HCT116 (cell line): ENCODE results near the gene PIK3R1. TPM values are rescaled to one million over a fixed set of nuclear protein-coding genes. Genes with fewer than 3 reads are reported as not detected.

ENCODE experiments used
- ATAC-seq: fragments of 200-7000 bp; cut with Tn5 transposase; 2 replicates; pipeline ENCODE4 v1.9.1; 2020; ENCODE audit warnings: mild to moderate bottlenecking, moderate library complexity
- BruUV-seq: library from RNA; stranded (reverse); fragments of 400-500 nt; replicated peaks from 2 replicates; lab custom pipeline; 2021; lab: Mats Ljungman, UMichigan
- CTCF ChIA-PET: fragments of 300-600 bp; sonication (Branson Sonifier 250); formaldehyde crosslinking; loops from one replicate; lab custom pipeline; 2021; ENCODE audit warnings: antibody characterized with exemption; lab: Charles Lee
- POLR2A ChIA-PET: fragments of 300-600, 350-600 bp; sonication (Branson Sonifier 250); formaldehyde crosslinking; loops from one replicate; lab custom pipeline; 2021; ENCODE audit warnings: antibody characterized with exemption; lab: Charles Lee
- RAD21 ChIA-PET, 2 experiments: fragments of 300-600 bp; sonication (Branson Sonifier 250); formaldehyde crosslinking; loops; one replicate each; lab custom pipeline; 2023; ENCODE audit warnings: low total read pairs in 2 of 2; ENCODE audit not compliant: uncharacterized antibody in 2 of 2, unreplicated experiment in 2 of 2, low non-redundant PET in 1 of 2; lab: Charles Lee
- DNase-seq: peaks from one replicate; pipeline ENCODE4 v3.0.0-alpha.2; 2010; ENCODE audit warnings: low read depth, low spot score
- H2AFZ ChIP-seq: fragments of 200-600 bp; shearing (Covaris generic), sonication (generic); 2 replicates; pipeline ENCODE4 v1.6.1; 2017; ENCODE audit warnings: low read depth, mixed run types, mixed read lengths, antibody characterized with exemption, low read length; ENCODE audit not compliant: poor library complexity, severe bottlenecking
- H3K27ac ChIP-seq: 2 replicates; pipeline ENCODE4 v1.5.1; 2012; ENCODE audit warnings: low read depth, low read length
- H3K27me3 ChIP-seq: fragments of 200-600 bp; sonication (generic); 2 replicates; pipeline ENCODE4 v1.6.1; 2016; ENCODE audit warnings: mixed run types, low read length, mixed read lengths; ENCODE audit not compliant: insufficient read depth
- H3K36me3 ChIP-seq, 2 experiments: fragments of 200-500 bp in 1 of 2; fragments of 200-600 bp in 1 of 2; sonication (Bioruptor generic) in 1 of 2; sonication (generic) in 1 of 2; 2 replicates each; pipeline versions ENCODE4 v1.5.1 to v1.6.1; 2014 to 2016; ENCODE audit warnings: low read length in 2 of 2, inconsistent platforms in 1 of 2, mixed read lengths in 1 of 2, mixed run types in 1 of 2; ENCODE audit not compliant: insufficient read depth in 2 of 2, control insufficient read depth in 1 of 2
- H3K4me1 ChIP-seq, 2 experiments: fragments of 200-600 bp in 1 of 2; sonication (generic) in 1 of 2; 2 replicates each; pipeline versions ENCODE4 v1.5.1 to v1.6.1; 2012 to 2017; ENCODE audit warnings: low read length in 2 of 2, inconsistent platforms in 1 of 2, mild to moderate bottlenecking in 1 of 2, mixed read lengths in 1 of 2, mixed run types in 1 of 2, moderate library complexity in 1 of 2; ENCODE audit not compliant: insufficient read depth in 2 of 2, control insufficient read depth in 1 of 2
- H3K4me2 ChIP-seq: fragments of 200-600 bp; sonication (generic); 2 replicates; pipeline ENCODE4 v1.6.1; 2017; ENCODE audit warnings: mixed run types, low read length, mixed read lengths
- H3K4me3 ChIP-seq, 2 experiments: fragments of 200-600 bp in 1 of 2; sonication (generic) in 1 of 2; replicated peaks in 1 of 2; 2 replicates each; pipeline ENCODE4 v1.5.1; 2011 to 2016; ENCODE audit warnings: low read length in 2 of 2, control low read depth in 1 of 2, low read depth in 1 of 2, mild to moderate bottlenecking in 1 of 2, mixed read lengths in 1 of 2, mixed run types in 1 of 2
- H3K79me2 ChIP-seq: fragments of 200-600 bp; sonication (generic); 2 replicates; pipeline ENCODE4 v1.6.1; 2017; ENCODE audit warnings: mild to moderate bottlenecking, mixed run types, low read length, moderate library complexity, mixed read lengths; ENCODE audit not compliant: insufficient read depth
- H3K9ac ChIP-seq: fragments of 200-600 bp; sonication (generic); 2 replicates; pipeline ENCODE4 v1.6.1; 2016; ENCODE audit warnings: low read length, mixed read lengths
- H3K9me2 ChIP-seq: fragments of 200-600 bp; sonication (generic), shearing (Covaris generic); 2 replicates; pipeline ENCODE4 v1.6.1; 2017; ENCODE audit warnings: mixed run types, mild to moderate bottlenecking, moderate library complexity; ENCODE audit not compliant: insufficient read depth
- H3K9me3 ChIP-seq, 2 experiments: fragments of 200-500 bp in 1 of 2; fragments of 200-600 bp in 1 of 2; sonication (Bioruptor generic) in 1 of 2; sonication (generic) in 1 of 2; 2 replicates each; pipeline ENCODE4 v1.6.1; 2014 to 2017; ENCODE audit warnings: low read length in 2 of 2, mixed read lengths in 2 of 2, inconsistent platforms in 1 of 2, low read depth in 1 of 2, mild to moderate bottlenecking in 1 of 2, mixed run types in 1 of 2, moderate library complexity in 1 of 2; ENCODE audit not compliant: control insufficient read depth in 1 of 2, insufficient read depth in 1 of 2
- H4K20me1 ChIP-seq: fragments of 200-600 bp; sonication (generic), shearing (Covaris generic); 2 replicates; pipeline ENCODE4 v1.6.1; 2017; ENCODE audit warnings: mixed run types, mild to moderate bottlenecking, moderate library complexity; ENCODE audit not compliant: insufficient read depth
- CEBPB ChIP-seq: IDR thresholded peaks from 2 replicates; pipeline ENCODE4 v1.6.1; 2012; ENCODE audit warnings: low read depth
- EGR1 ChIP-seq: IDR thresholded peaks from 2 replicates; pipeline ENCODE4 v1.6.1; 2012; ENCODE audit warnings: low read depth
- EZH2 ChIP-seq: fragments of 200-600 bp; sonication (generic); IDR thresholded peaks from 2 replicates; pipeline ENCODE4 v1.6.1; 2017; ENCODE audit warnings: antibody characterized with exemption, mixed run types
- SRF ChIP-seq: IDR thresholded peaks from 2 replicates; pipeline ENCODE4 v1.6.1; 2012; ENCODE audit warnings: low read depth
- TCF7L2 ChIP-seq: IDR thresholded peaks from 2 replicates; pipeline ENCODE4 v1.7.0; 2011; ENCODE audit warnings: borderline replicate concordance, inconsistent platforms; ENCODE audit not compliant: insufficient read depth, insufficient read length; ENCODE audit errors: extremely low read depth
- ZNF274 ChIP-seq: fragments of 200-500 bp; sonication (Bioruptor generic); IDR thresholded peaks from 2 replicates; pipeline ENCODE4 v1.6.1; 2014; ENCODE audit warnings: mild to moderate bottlenecking, low read depth, low read length, inconsistent platforms
- intact Hi-C: fragments of 100-400 bp; cut with micrococcal nuclease; formaldehyde crosslinking; loops from 2 replicates; pipeline ENCODE4 v1.10.0; 2022
- total RNA-seq: library from RNA; stranded (reverse); gene quantifications from one replicate; pipeline ENCODE4 v1.2.1, GENCODE V29; 2021; ENCODE audit not compliant: unreplicated experiment
- TF ChIP-seq, protein P1 (sequence below), 3 experiments: fragments of 200-600 bp in 1 of 3; sonication (generic) in 1 of 3; IDR thresholded peaks in 2 of 3; conservative IDR thresholded peaks in 1 of 3; 2 replicates each; pipeline ENCODE4 v1.5.1; 2012 to 2017; ENCODE audit warnings: low read depth in 2 of 3, low read length in 2 of 3, antibody characterized with exemption in 1 of 3, borderline replicate concordance in 1 of 3, control low read depth in 1 of 3, mild to moderate bottlenecking in 1 of 3, mixed read lengths in 1 of 3, mixed run types in 1 of 3, moderate library complexity in 1 of 3; ENCODE audit not compliant: insufficient read depth in 1 of 3

Gene PIK3R1
- total RNA-seq, 1 experiment from 2014 or later: 7.2 TPM

DNA sequence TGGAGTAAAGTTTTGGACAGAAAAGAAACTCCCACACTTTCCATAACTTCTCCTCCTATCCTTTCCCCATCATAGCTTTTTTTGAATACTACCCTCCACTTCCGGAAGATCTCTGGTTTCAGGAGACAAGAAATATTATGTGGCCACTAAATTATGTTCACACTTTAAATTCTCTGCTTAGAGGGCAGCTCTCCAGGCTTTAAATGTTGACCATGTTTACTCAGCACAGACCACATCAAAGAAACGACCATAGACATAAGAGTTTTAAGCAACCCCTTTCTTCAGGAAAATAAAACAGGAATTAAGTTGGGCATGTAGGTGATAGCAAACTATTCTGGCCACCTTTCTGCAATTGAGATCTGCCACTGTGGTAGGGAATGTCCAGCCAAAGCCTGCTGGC is 97.8 kb downstream of the PIK3R1 start:
- Histone ChIP-seq H3K9me3 (no peaks in the 10 kb centered on the region), H4K20me1 (no peaks in the 10 kb centered on the region), H3K9ac (no peak overlapping the region), H3K36me3 (no peaks in the 10 kb centered on the region), H2AFZ (no peak overlapping the region), H3K4me3 (no peak overlapping the region), H3K79me2 (no peaks in the 10 kb centered on the region), H3K4me2 (no peak overlapping the region), H3K4me1 (peaks cover 0 to 3% of the 10 kb centered on the region in 2 experiments; a peak in 1 of 4 replicates), H3K27ac (no peak overlapping the region), H3K9me2 (no peaks in the 10 kb centered on the region), H3K27me3 (no peaks in the 10 kb centered on the region)
- CTCF ChIA-PET: no interaction called here
- intact Hi-C loops: no loop called here
- DNase-seq (no peak), ATAC-seq (no peak)
- BruUV-seq: no TSS peak
- RAD21 ChIA-PET: no interaction called here
- POLR2A ChIA-PET: no interaction called here
- TF ChIP-seq ZNF274: no peak
- no peak for TF ChIP-seq EGR1
- TF ChIP-seq TCF7L2: peak; percentile 62
- no peak for TF ChIP-seq EZH2

- H3K27ac ChIP-seq: no peak overlapping the region
- no peak for ATAC-seq
- H3K4me1 ChIP-seq: peaks cover 2 to 14% of the 10 kb centered on the region in 2 experiments; a peak in 3 of 4 replicates
- no peak for DNase-seq
- H3K9me2 ChIP-seq: no peaks in the 10 kb centered on the region
- no peak overlapping the region for H3K9ac ChIP-seq
- no peaks in the 10 kb centered on the region for H3K9me3 ChIP-seq
- BruUV-seq: no TSS peak
- H3K36me3 ChIP-seq: no peaks in the 10 kb centered on the region
- no peaks in the 10 kb centered on the region for H4K20me1 ChIP-seq
- TF ChIP-seq EZH2 (no peak), CEBPB (no peak), SRF (no peak)
- TF ChIP-seq, protein P1, sequence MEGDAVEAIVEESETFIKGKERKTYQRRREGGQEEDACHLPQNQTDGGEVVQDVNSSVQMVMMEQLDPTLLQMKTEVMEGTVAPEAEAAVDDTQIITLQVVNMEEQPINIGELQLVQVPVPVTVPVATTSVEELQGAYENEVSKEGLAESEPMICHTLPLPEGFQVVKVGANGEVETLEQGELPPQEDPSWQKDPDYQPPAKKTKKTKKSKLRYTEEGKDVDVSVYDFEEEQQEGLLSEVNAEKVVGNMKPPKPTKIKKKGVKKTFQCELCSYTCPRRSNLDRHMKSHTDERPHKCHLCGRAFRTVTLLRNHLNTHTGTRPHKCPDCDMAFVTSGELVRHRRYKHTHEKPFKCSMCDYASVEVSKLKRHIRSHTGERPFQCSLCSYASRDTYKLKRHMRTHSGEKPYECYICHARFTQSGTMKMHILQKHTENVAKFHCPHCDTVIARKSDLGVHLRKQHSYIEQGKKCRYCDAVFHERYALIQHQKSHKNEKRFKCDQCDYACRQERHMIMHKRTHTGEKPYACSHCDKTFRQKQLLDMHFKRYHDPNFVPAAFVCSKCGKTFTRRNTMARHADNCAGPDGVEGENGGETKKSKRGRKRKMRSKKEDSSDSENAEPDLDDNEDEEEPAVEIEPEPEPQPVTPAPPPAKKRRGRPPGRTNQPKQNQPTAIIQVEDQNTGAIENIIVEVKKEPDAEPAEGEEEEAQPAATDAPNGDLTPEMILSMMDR (IDR thresholded peaks at IDR 0.05 in 2 of 3, conservative IDR thresholded peaks at IDR 0.05 in 1 of 3; ENCODE audit: borderline replicate concordance in 1 of 3, insufficient read depth in 1 of 3, low read depth in 2 of 3, low read length in 2 of 3): no peak
- H3K27me3 ChIP-seq: no peaks in the 10 kb centered on the region
- H2AFZ ChIP-seq: no peak overlapping the region
- ChIA-PET RAD21 (no interaction called here), POLR2A (no interaction called here), CTCF (no interaction called here)
- H3K4me2 ChIP-seq: no peak overlapping the region
- intact Hi-C loops: no loop called here
- no peaks in the 10 kb centered on the region for H3K79me2 ChIP-seq
- no peak overlapping the region for H3K4me3 ChIP-seq
Observed at GRCh38 chr5:68314465-68314864, 98.9 kb downstream of the PIK3R1 start.
